GM23248 (cell line): ENCODE results near the gene SF3A2. TPM values are rescaled to one million over a fixed set of nuclear protein-coding genes. Genes with fewer than 3 reads are reported as not detected.
A peak's percentile ranks its signal among the peaks of the same experiment; 100 is the strongest.

Experiments
- DNase-seq: peaks from one replicate; pipeline ENCODE4 v3.0.0-alpha.2; 2015
- H2AFZ ChIP-seq: fragments of 200-600 bp; sonication (generic); 2 replicates; pipeline ENCODE4 v1.6.1; 2016; ENCODE audit warnings: antibody characterized with exemption
- H3F3A ChIP-seq: fragments of 200-600 bp; sonication (generic); 2 replicates; pipeline ENCODE4 v1.6.1; 2016; ENCODE audit warnings: mild to moderate bottlenecking, antibody characterized with exemption, mixed run types; ENCODE audit not compliant: insufficient read depth
- H3K27ac ChIP-seq: fragments of 200-600 bp; sonication (generic); 2 replicates; pipeline ENCODE4 v1.5.1; 2016; ENCODE audit warnings: mild to moderate bottlenecking
- H3K27me3 ChIP-seq: fragments of 200-600 bp; sonication (generic); replicated peaks from 2 replicates; pipeline ENCODE4 v1.6.1; 2016; ENCODE audit warnings: mild to moderate bottlenecking; ENCODE audit not compliant: insufficient read depth
- H3K36me3 ChIP-seq: fragments of 200-600 bp; sonication (generic); 2 replicates; pipeline ENCODE4 v1.6.1; 2016; ENCODE audit warnings: low read depth, mild to moderate bottlenecking
- H3K4me1 ChIP-seq: fragments of 200-600 bp; sonication (generic); 2 replicates; pipeline ENCODE4 v1.6.1; 2016; ENCODE audit warnings: mild to moderate bottlenecking; ENCODE audit not compliant: insufficient read depth
- H3K4me2 ChIP-seq: fragments of 200-600 bp; sonication (generic); one replicate; pipeline ENCODE4 v1.6.1; 2016; ENCODE audit warnings: mild to moderate bottlenecking; ENCODE audit not compliant: unreplicated experiment
- H3K4me3 ChIP-seq: fragments of 200-600 bp; sonication (generic); 2 replicates; pipeline ENCODE4 v1.5.1; 2016; ENCODE audit warnings: mild to moderate bottlenecking
- H3K79me2 ChIP-seq: fragments of 200-600 bp; sonication (generic); 2 replicates; pipeline ENCODE4 v1.6.1; 2016; ENCODE audit warnings: mild to moderate bottlenecking; ENCODE audit not compliant: insufficient read depth
- H3K9ac ChIP-seq: fragments of 200-600 bp; sonication (generic); 2 replicates; pipeline ENCODE4 v1.6.1; 2016; ENCODE audit warnings: mild to moderate bottlenecking
- H3K9me2 ChIP-seq: fragments of 200-600 bp; sonication (generic); 2 replicates; pipeline ENCODE4 v1.6.1; 2016; ENCODE audit warnings: mixed run types, mild to moderate bottlenecking, moderate library complexity; ENCODE audit not compliant: insufficient read depth
- H3K9me3 ChIP-seq: fragments of 200-600 bp; sonication (generic); one replicate; pipeline ENCODE4 v1.6.1; 2017; ENCODE audit warnings: low read depth
- H4K20me1 ChIP-seq: fragments of 200-600 bp; sonication (generic); 2 replicates; pipeline ENCODE4 v1.6.0; 2016; ENCODE audit not compliant: insufficient read depth
- EZH2 ChIP-seq: fragments of 200-600 bp; sonication (generic); IDR thresholded peaks from 2 replicates; pipeline ENCODE4 v1.6.1; 2018; ENCODE audit warnings: antibody characterized with exemption, mild to moderate bottlenecking; ENCODE audit not compliant: insufficient read depth, poor library complexity, severe bottlenecking
- EZH2phosphoT487 ChIP-seq: fragments of 200-600 bp; sonication (generic); IDR thresholded peaks from 2 replicates; pipeline ENCODE4 v1.6.1; 2018; ENCODE audit warnings: antibody characterized with exemption, moderate library complexity, mild to moderate bottlenecking, low read depth; ENCODE audit not compliant: insufficient read depth
- whole genome bisulfite sequencing, 2 experiments: methylation state at CpG; one replicate each; pipeline ENCODE4 v1.1.6; 2015 to 2017; ENCODE audit warnings: low lambda C conversion rate in 2 of 2, low coverage in 1 of 2; ENCODE audit errors: missing lambda C conversion rate in 2 of 2; 5-methylcytosine and 5-hydroxymethylcytosine counted together
- in situ Hi-C: fragments of 300-500 bp; cut with MboI; formaldehyde crosslinking; loops from 2 replicates; pipeline ENCODE4 v1.15.0; 2020
- polyA plus RNA-seq: library from polyadenylated mRNA; unstranded; fragments of >200 nt; fragmentation: Nextera tagmentation; extraction: Ambion mirVana; gene quantifications from 2 replicates; pipeline ENCODE4 v1.2.1, GENCODE V29; 2016
- total RNA-seq: library from RNA; depleted of rRNA; stranded (reverse); fragments of >200 nt; shearing (Covaris generic); gene quantifications from 2 replicates; pipeline ENCODE4 v1.2.3, GENCODE V29; 2014

Gene SF3A2
- total and polyA plus RNA-seq, 2 experiments from 2014 or later = 16.8 to 26.7 TPM

- Histone ChIP-seq H3K4me1 (peaks cover 31% of the 10 kb centered on the region), H3K36me3 (no peaks in the 10 kb centered on the region), H4K20me1 (peaks cover 10% of the 10 kb centered on the region; the same call in 1 of the 2 replicates), H3F3A (peaks cover 19% of the 10 kb centered on the region), H3K9me3 (no peaks in the 10 kb centered on the region), H3K27me3 (no peaks in the 10 kb centered on the region), H3K79me2 (peaks cover 92% of the 10 kb centered on the region), H3K9me2 (no peaks in the 10 kb centered on the region), H3K4me3 (peak overlapping the region; percentile 83), H3K27ac (peak overlapping the region; percentile 92; the same call in 1 of the 2 replicates), H2AFZ (no peak overlapping the region), H3K9ac (peak overlapping the region; percentile 92), H3K4me2 (peak overlapping the region; percentile 75)
- DNase-seq = no peak
- TF ChIP-seq EZH2 (no peak), EZH2phosphoT487 (no peak)
- in situ Hi-C loops = no loop called here
- 66 to 69% methylated on average over 6 of the region's 6 CpGs for WGBS, 2 experiments
Observed at GRCh38 chr19:2237869-2238153, 1.2 kb downstream of the SF3A2 start.

GRCh38 chr19:2239173-2239572 lies 2.5 kb downstream of the SF3A2 start:
- Histone ChIP-seq H3K79me2 (peaks cover 92% of the 10 kb centered on the region), H3K9ac (peak overlapping the region; percentile 92), H3K9me3 (no peaks in the 10 kb centered on the region), H3K36me3 (no peaks in the 10 kb centered on the region), H3K4me2 (peak overlapping the region; percentile 75), H3K4me1 (peaks cover 31% of the 10 kb centered on the region), H3K4me3 (peak overlapping the region; percentile 83), H3K9me2 (no peaks in the 10 kb centered on the region), H3K27ac (peak overlapping the region; percentile 19), H4K20me1 (peaks cover 10% of the 10 kb centered on the region; the same call in 1 of the 2 replicates), H3K27me3 (no peaks in the 10 kb centered on the region), H2AFZ (no peak overlapping the region), H3F3A (peaks cover 17% of the 10 kb centered on the region)
- 56 to 63% methylated on average over 10 of the region's 10 CpGs for WGBS, 2 experiments
- in situ Hi-C loops = no loop called here
- DNase-seq = peak; percentile 19
- no peak for TF ChIP-seq EZH2
- TF ChIP-seq EZH2phosphoT487 = no peak

- peak overlapping the region; percentile 75 for H3K4me2 ChIP-seq
- peaks cover 10% of the 10 kb centered on the region; the same call in 1 of the 2 replicates for H4K20me1 ChIP-seq
- H3K4me3 ChIP-seq = peak overlapping the region; percentile 83
- H3K9me2 ChIP-seq = no peaks in the 10 kb centered on the region
- no peaks in the 10 kb centered on the region for H3K27me3 ChIP-seq
- peaks cover 17% of the 10 kb centered on the region for H3F3A ChIP-seq
- H3K27ac ChIP-seq = peak overlapping the region; percentile 19
- 33 to 41% methylated on average over 28 to 34 of the region's 34 CpGs for WGBS, 2 experiments
- H3K9me3 ChIP-seq = no peaks in the 10 kb centered on the region
- TF ChIP-seq EZH2 (no peak), EZH2phosphoT487 (no peak)
- peaks cover 5% of the 10 kb centered on the region; the same call in 1 of the 2 replicates for H3K36me3 ChIP-seq
- peak; percentile 56 for DNase-seq
- H3K79me2 ChIP-seq = peaks cover 92% of the 10 kb centered on the region
- peak overlapping the region; percentile 92 for H3K9ac ChIP-seq
- H3K4me1 ChIP-seq = peaks cover 31% of the 10 kb centered on the region
- H2AFZ ChIP-seq = no peak overlapping the region
- in situ Hi-C loops = no loop called here
Observed at GRCh38 chr19:2239771-2240770, 3.4 kb downstream of the SF3A2 start.

- Histone ChIP-seq H4K20me1 (peaks cover 10% of the 10 kb centered on the region; the same call in 1 of the 2 replicates), H2AFZ (no peak overlapping the region), H3K27ac (peak overlapping the region; percentile 24), H3K36me3 (peaks cover 15% of the 10 kb centered on the region; the same call in 1 of the 2 replicates), H3K27me3 (no peaks in the 10 kb centered on the region), H3K9ac (peak overlapping the region; percentile 92), H3K4me3 (peak overlapping the region; percentile 83), H3K4me1 (peaks cover 31% of the 10 kb centered on the region), H3F3A (peaks cover 17% of the 10 kb centered on the region; the same call in 1 of the 2 replicates), H3K79me2 (peaks cover 92% of the 10 kb centered on the region), H3K4me2 (peak overlapping the region; percentile 75), H3K9me3 (no peaks in the 10 kb centered on the region), H3K9me2 (no peaks in the 10 kb centered on the region)
- TF ChIP-seq EZH2 (no peak), EZH2phosphoT487 (no peak)
- peak; percentile 59 for DNase-seq
- in situ Hi-C loops = no loop called here
- 52% methylated on average over 41 of the region's 41 CpGs for WGBS, 2 experiments
Observed at GRCh38 chr19:2240881-2241760, 4.5 kb downstream of the SF3A2 start.
